HCT116 (cell line): Measurements from ENCODE around the gene ZNF451.

Experiments used
- POLR2A ChIP-seq: IDR thresholded peaks from 2 replicates; pipeline ENCODE4 v1.7.0; 2011; ENCODE audit warnings: borderline replicate concordance; ENCODE audit not compliant: insufficient read depth, insufficient read length; ENCODE audit errors: extremely low read depth
- POLR2AphosphoS5 ChIP-seq: IDR thresholded peaks from 2 replicates; pipeline ENCODE4 v1.6.1; 2011; ENCODE audit warnings: mild to moderate bottlenecking, low read depth, low read length, moderate library complexity
- YY1 ChIP-seq: IDR thresholded peaks from 2 replicates; pipeline ENCODE4 v1.6.1; 2011; ENCODE audit warnings: low read length, low read depth, moderate library complexity, mild to moderate bottlenecking; ENCODE audit not compliant: insufficient replicate concordance; ENCODE audit errors: extremely low read depth
- ZBTB33 ChIP-seq: IDR thresholded peaks from 2 replicates; pipeline ENCODE4 v1.6.1; 2011; ENCODE audit warnings: mild to moderate bottlenecking, low read length, moderate library complexity; ENCODE audit not compliant: insufficient replicate concordance; ENCODE audit errors: extremely low read depth
- TF ChIP-seq, protein P1 (sequence below), 3 experiments: fragments of 200-600 bp in 1 of 3; sonication (generic) in 1 of 3; IDR thresholded peaks in 2 of 3; conservative IDR thresholded peaks in 1 of 3; 2 replicates each; pipeline ENCODE4 v1.5.1; 2012 to 2017; ENCODE audit warnings: low read depth in 2 of 3, low read length in 2 of 3, antibody characterized with exemption in 1 of 3, borderline replicate concordance in 1 of 3, control low read depth in 1 of 3, mild to moderate bottlenecking in 1 of 3, mixed read lengths in 1 of 3, mixed run types in 1 of 3, moderate library complexity in 1 of 3; ENCODE audit not compliant: insufficient read depth in 1 of 3
- TF ChIP-seq, protein P2 (sequence below): IDR thresholded peaks from 2 replicates; pipeline ENCODE4 v1.6.1; 2012

GRCh38 chr6:57193177-57193576, 103.2 kb downstream of the ZNF451 start:
- TF ChIP-seq, protein P1, sequence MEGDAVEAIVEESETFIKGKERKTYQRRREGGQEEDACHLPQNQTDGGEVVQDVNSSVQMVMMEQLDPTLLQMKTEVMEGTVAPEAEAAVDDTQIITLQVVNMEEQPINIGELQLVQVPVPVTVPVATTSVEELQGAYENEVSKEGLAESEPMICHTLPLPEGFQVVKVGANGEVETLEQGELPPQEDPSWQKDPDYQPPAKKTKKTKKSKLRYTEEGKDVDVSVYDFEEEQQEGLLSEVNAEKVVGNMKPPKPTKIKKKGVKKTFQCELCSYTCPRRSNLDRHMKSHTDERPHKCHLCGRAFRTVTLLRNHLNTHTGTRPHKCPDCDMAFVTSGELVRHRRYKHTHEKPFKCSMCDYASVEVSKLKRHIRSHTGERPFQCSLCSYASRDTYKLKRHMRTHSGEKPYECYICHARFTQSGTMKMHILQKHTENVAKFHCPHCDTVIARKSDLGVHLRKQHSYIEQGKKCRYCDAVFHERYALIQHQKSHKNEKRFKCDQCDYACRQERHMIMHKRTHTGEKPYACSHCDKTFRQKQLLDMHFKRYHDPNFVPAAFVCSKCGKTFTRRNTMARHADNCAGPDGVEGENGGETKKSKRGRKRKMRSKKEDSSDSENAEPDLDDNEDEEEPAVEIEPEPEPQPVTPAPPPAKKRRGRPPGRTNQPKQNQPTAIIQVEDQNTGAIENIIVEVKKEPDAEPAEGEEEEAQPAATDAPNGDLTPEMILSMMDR (IDR thresholded peaks at IDR 0.05 in 2 of 3, conservative IDR thresholded peaks at IDR 0.05 in 1 of 3; ENCODE audit: borderline replicate concordance in 1 of 3, insufficient read depth in 1 of 3, low read depth in 2 of 3, low read length in 2 of 3), result no peak
- TF ChIP-seq POLR2A (no peak), POLR2AphosphoS5 (no peak), YY1 (no peak), ZBTB33 (no peak)
- TF ChIP-seq, protein P2, sequence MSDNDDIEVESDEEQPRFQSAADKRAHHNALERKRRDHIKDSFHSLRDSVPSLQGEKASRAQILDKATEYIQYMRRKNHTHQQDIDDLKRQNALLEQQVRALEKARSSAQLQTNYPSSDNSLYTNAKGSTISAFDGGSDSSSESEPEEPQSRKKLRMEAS, result no peak
